Measurements from ENCODE around the gene POP7.
A peak's percentile ranks its signal among the peaks of the same experiment; 100 is the strongest.

Gene POP7

DNA sequence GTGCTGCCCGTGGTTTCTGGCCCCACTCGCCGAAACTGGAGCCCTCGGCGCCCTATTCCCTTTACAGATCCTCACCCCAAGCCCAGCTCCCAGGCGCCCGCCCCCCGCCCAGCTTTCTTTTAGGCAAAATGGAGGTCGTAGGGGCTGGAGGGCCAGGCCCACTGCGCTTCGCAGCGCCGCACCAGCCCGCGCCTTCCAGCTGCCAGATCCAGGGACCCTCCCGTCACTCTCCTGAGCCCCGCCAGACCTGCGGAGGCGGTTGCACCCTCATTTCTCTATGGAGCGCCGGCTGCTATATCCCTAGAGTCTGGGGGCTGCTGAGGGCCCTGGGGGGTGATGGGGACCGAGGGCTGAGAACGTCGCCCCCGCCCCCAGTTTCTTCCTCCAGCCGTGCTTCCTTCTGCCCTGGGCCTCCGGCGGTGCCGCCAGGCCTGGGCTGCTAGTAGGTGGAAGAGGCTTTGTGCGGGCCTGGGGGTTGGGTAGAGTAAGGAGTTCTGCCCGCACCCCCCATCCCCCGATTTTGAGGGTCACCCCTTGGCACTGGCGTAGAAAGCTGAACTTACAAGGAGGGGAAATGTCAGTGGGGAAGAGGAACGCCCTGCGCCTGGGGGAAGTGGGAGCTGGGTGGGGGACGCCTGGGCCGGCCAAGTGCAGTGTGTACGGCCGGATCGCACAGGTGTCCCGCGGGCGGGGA is 31.4 kb upstream of the POP7 start:
- peaks cover 4% of the 10 kb centered on the region for H3F3A ChIP-seq (ENCODE audit: control insufficient read depth, insufficient read depth)
- H3K27ac ChIP-seq (ENCODE audit: low read depth, low read length) = peak overlapping the region; percentile 73
- H3K79me2 ChIP-seq (ENCODE audit: control insufficient read depth, low read length) = peaks cover 44% of the 10 kb centered on the region

DNA sequence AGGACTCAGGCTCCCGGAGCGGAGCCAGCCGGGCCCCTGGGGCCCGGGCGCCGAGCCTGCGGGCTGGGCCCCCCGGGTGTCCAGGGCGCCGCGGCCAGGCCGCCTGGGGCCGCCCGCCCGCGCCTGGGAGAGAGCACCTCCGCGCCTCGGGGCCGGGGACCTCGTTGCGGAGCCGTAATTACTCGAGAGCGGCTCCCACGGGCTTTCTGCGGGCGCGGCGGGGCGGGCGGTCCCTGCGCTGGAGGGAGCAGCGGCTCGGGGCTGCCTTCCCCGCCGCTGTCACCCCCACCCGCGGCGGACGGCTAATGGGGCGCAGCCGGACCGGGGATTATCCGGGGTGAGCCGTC is 30.8 kb upstream of the POP7 start:
- peak overlapping the region; percentile 73 for H3K27ac ChIP-seq (ENCODE audit: low read depth, low read length)
- H4K20me1 ChIP-seq (ENCODE audit: control insufficient read depth, insufficient read depth, low read depth, low read length) = peaks cover 9% of the 10 kb centered on the region; the same call in 1 of the 2 replicates
- peaks cover 12% of the 10 kb centered on the region for H3K27me3 ChIP-seq (ENCODE audit: control insufficient read depth, low read length)
- peaks cover 14% of the 10 kb centered on the region for H3K4me1 ChIP-seq (ENCODE audit: control insufficient read depth, low read length)
- TF ChIP-seq, protein P1, sequence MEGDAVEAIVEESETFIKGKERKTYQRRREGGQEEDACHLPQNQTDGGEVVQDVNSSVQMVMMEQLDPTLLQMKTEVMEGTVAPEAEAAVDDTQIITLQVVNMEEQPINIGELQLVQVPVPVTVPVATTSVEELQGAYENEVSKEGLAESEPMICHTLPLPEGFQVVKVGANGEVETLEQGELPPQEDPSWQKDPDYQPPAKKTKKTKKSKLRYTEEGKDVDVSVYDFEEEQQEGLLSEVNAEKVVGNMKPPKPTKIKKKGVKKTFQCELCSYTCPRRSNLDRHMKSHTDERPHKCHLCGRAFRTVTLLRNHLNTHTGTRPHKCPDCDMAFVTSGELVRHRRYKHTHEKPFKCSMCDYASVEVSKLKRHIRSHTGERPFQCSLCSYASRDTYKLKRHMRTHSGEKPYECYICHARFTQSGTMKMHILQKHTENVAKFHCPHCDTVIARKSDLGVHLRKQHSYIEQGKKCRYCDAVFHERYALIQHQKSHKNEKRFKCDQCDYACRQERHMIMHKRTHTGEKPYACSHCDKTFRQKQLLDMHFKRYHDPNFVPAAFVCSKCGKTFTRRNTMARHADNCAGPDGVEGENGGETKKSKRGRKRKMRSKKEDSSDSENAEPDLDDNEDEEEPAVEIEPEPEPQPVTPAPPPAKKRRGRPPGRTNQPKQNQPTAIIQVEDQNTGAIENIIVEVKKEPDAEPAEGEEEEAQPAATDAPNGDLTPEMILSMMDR (IDR thresholded peaks at IDR 0.05; ENCODE audit: low read depth, low read length, poor library complexity, severe bottlenecking) = no peak
- no peak for TF ChIP-seq EZH2phosphoT487 (IDR thresholded peaks at IDR 0.05; ENCODE audit: borderline replicate concordance, low read length)
- peak overlapping the region; percentile 93 for H3K4me3 ChIP-seq (ENCODE audit: low read length)
- peaks cover 7% of the 10 kb centered on the region for H3F3A ChIP-seq (ENCODE audit: control insufficient read depth, insufficient read depth)
- H3K79me2 ChIP-seq (ENCODE audit: control insufficient read depth, low read length) = peaks cover 44% of the 10 kb centered on the region
- no peaks in the 10 kb centered on the region for H3K9me2 ChIP-seq (replicated peaks; ENCODE audit: control insufficient read depth, low read length)
- no peaks in the 10 kb centered on the region for H3K9me3 ChIP-seq (ENCODE audit: control insufficient read depth, insufficient read depth, low read length)
- peaks cover 44% of the 10 kb centered on the region for H3K36me3 ChIP-seq (ENCODE audit: control insufficient read depth, low read length)
- peak overlapping the region; percentile 67 for H3K4me2 ChIP-seq (ENCODE audit: low read length)

More for the DNA sequence above, 31.4 kb upstream of the POP7 start:
- Histone ChIP-seq H3K36me3 (ENCODE audit: control insufficient read depth, low read length) (peaks cover 39% of the 10 kb centered on the region), H3K27me3 (ENCODE audit: control insufficient read depth, low read length) (peaks cover 18% of the 10 kb centered on the region), H3K4me3 (ENCODE audit: low read length) (peak overlapping the region; percentile 93), H4K20me1 (ENCODE audit: control insufficient read depth, insufficient read depth, low read depth, low read length) (peaks cover 9% of the 10 kb centered on the region; the same call in 1 of the 2 replicates), H3K4me1 (ENCODE audit: control insufficient read depth, low read length) (peaks cover 14% of the 10 kb centered on the region), H3K9me3 (ENCODE audit: control insufficient read depth, insufficient read depth, low read length) (no peaks in the 10 kb centered on the region), H3K4me2 (ENCODE audit: low read length) (peak overlapping the region; percentile 67), H3K9me2 (replicated peaks; ENCODE audit: control insufficient read depth, low read length) (no peaks in the 10 kb centered on the region)
- TF ChIP-seq, protein P1 (IDR thresholded peaks at IDR 0.05; ENCODE audit: low read depth, low read length, poor library complexity, severe bottlenecking) = peak; percentile 10
- TF ChIP-seq EZH2phosphoT487 (IDR thresholded peaks at IDR 0.05; ENCODE audit: borderline replicate concordance, low read length) = no peak

GRCh38 chr7:100675581-100676350 is 30.2 kb upstream of the POP7 start:
- H3K36me3 ChIP-seq (ENCODE audit: control insufficient read depth, low read length) = peaks cover 51% of the 10 kb centered on the region
- H3K27me3 ChIP-seq (ENCODE audit: control insufficient read depth, low read length) = peaks cover 11% of the 10 kb centered on the region
- H3K79me2 ChIP-seq (ENCODE audit: control insufficient read depth, low read length) = peaks cover 44% of the 10 kb centered on the region
- peaks cover 14% of the 10 kb centered on the region for H3K4me1 ChIP-seq (ENCODE audit: control insufficient read depth, low read length)
- H3K9me2 ChIP-seq (replicated peaks; ENCODE audit: control insufficient read depth, low read length) = no peaks in the 10 kb centered on the region
- peak overlapping the region; percentile 73 for H3K27ac ChIP-seq (ENCODE audit: low read depth, low read length)
- H3K9me3 ChIP-seq (ENCODE audit: control insufficient read depth, insufficient read depth, low read length) = no peaks in the 10 kb centered on the region
- H4K20me1 ChIP-seq (ENCODE audit: control insufficient read depth, insufficient read depth, low read depth, low read length) = peaks cover 9% of the 10 kb centered on the region; the same call in 1 of the 2 replicates
- H3F3A ChIP-seq (ENCODE audit: control insufficient read depth, insufficient read depth) = peaks cover 10% of the 10 kb centered on the region
- TF ChIP-seq, protein P1 (IDR thresholded peaks at IDR 0.05; ENCODE audit: low read depth, low read length, poor library complexity, severe bottlenecking) = no peak
- no peak for TF ChIP-seq EZH2phosphoT487 (IDR thresholded peaks at IDR 0.05; ENCODE audit: borderline replicate concordance, low read length)
- peak overlapping the region; percentile 93 for H3K4me3 ChIP-seq (ENCODE audit: low read length)
- peak overlapping the region; percentile 67 for H3K4me2 ChIP-seq (ENCODE audit: low read length)

Measured in DOHH2 (cell line).